GM23338 (cell line): ENCODE results near the gene IGLL5. TPM values are rescaled to one million over a fixed set of nuclear protein-coding genes. Genes with fewer than 3 reads are reported as not detected.

Experiments
- ATAC-seq: fragments of 200-7000 bp; cut with Tn5 transposase; 3 replicates; pipeline ENCODE4 v1.9.1; 2020
- DNase-seq: peaks from one replicate; pipeline ENCODE4 v3.0.0-alpha.2; 2015; ENCODE audit warnings: low spot score
- H2AFZ ChIP-seq: fragments of 200-600 bp; sonication (generic); 2 replicates; pipeline ENCODE4 v1.8.0; 2016; ENCODE audit warnings: antibody characterized with exemption, mild to moderate bottlenecking, moderate library complexity
- H3F3A ChIP-seq: fragments of 200-600 bp; sonication (generic); replicated peaks from 2 replicates; pipeline ENCODE4 v1.8.0; 2017; ENCODE audit warnings: antibody characterized with exemption, mixed run types, low read depth
- H3K27ac ChIP-seq: fragments of 200-600 bp; sonication (generic); 2 replicates; pipeline ENCODE4 v1.6.1; 2016; ENCODE audit warnings: low read depth
- H3K27me3 ChIP-seq: fragments of 200-600 bp; sonication (generic); 2 replicates; pipeline ENCODE4 v1.8.0; 2016; ENCODE audit warnings: mild to moderate bottlenecking, mixed run types, moderate library complexity; ENCODE audit not compliant: insufficient read depth
- H3K36me3 ChIP-seq: fragments of 200-600 bp; sonication (generic); 2 replicates; pipeline ENCODE4 v1.8.0; 2016; ENCODE audit warnings: mild to moderate bottlenecking; ENCODE audit not compliant: insufficient read depth
- H3K4me1 ChIP-seq: fragments of 200-600 bp; sonication (generic); 2 replicates; pipeline ENCODE4 v1.8.0; 2016; ENCODE audit warnings: mild to moderate bottlenecking, moderate library complexity; ENCODE audit not compliant: insufficient read depth
- H3K4me2 ChIP-seq: fragments of 200-600 bp; sonication (generic); 2 replicates; pipeline ENCODE4 v1.7.1; 2017; ENCODE audit warnings: mixed run types
- H3K4me3 ChIP-seq: fragments of 200-600 bp; sonication (generic); 2 replicates; pipeline ENCODE4 v1.6.1; 2016; ENCODE audit warnings: mixed run types
- H3K79me2 ChIP-seq: fragments of 200-600 bp; sonication (generic); replicated peaks from 2 replicates; pipeline ENCODE4 v1.8.0; 2017; ENCODE audit warnings: mild to moderate bottlenecking; ENCODE audit not compliant: insufficient read depth
- H3K9me2 ChIP-seq: fragments of 200-600 bp; sonication (generic); 2 replicates; pipeline ENCODE4 v1.8.0; 2017; ENCODE audit not compliant: insufficient read depth
- H4K20me1 ChIP-seq: fragments of 200-600 bp; sonication (generic); replicated peaks from 2 replicates; pipeline ENCODE4 v1.8.0; 2017; ENCODE audit warnings: mild to moderate bottlenecking; ENCODE audit not compliant: insufficient read depth
- H3K27ac Mint-ChIP-seq: 2 replicates; pipeline ENCODE4 v1.8.0; 2020; ENCODE audit warnings: inconsistent platforms, mild to moderate bottlenecking, moderate library complexity, mixed read lengths
- H3K27me3 Mint-ChIP-seq: 3 replicates; pipeline ENCODE4 v1.8.0; 2022; ENCODE audit warnings: low read depth, mild to moderate bottlenecking, moderate library complexity, mixed read lengths, inconsistent platforms; ENCODE audit not compliant: insufficient read depth, poor library complexity
- H3K36me3 Mint-ChIP-seq: 3 replicates; pipeline ENCODE4 v1.8.0; 2021; ENCODE audit warnings: low read depth, mild to moderate bottlenecking, inconsistent platforms, moderate library complexity, mixed read lengths
- H3K4me1 Mint-ChIP-seq: 3 replicates; pipeline ENCODE4 v1.8.0; 2020; ENCODE audit warnings: mild to moderate bottlenecking, inconsistent platforms, mixed read lengths
- H3K4me3 Mint-ChIP-seq: 3 replicates; pipeline ENCODE4 v1.8.0; 2021; ENCODE audit warnings: moderate library complexity, mild to moderate bottlenecking, inconsistent platforms, mixed read lengths
- H3K9me3 Mint-ChIP-seq: 3 replicates; pipeline ENCODE4 v1.8.0; 2020; ENCODE audit warnings: moderate library complexity, mild to moderate bottlenecking, inconsistent platforms, mixed read lengths
- ETS1 ChIP-seq: IDR thresholded peaks from 2 replicates; pipeline ENCODE4 v1.6.1; 2016; ENCODE audit warnings: antibody characterized with exemption
- EZH2 ChIP-seq: fragments of 200-600 bp; sonication (generic); IDR thresholded peaks from one replicate; pipeline ENCODE4 v1.8.0; 2017; ENCODE audit warnings: antibody characterized with exemption, mild to moderate bottlenecking, low read depth; ENCODE audit not compliant: unreplicated experiment
- JUNB ChIP-seq: IDR thresholded peaks from one replicate; pipeline ENCODE4 v1.6.1; 2016; ENCODE audit warnings: antibody characterized with exemption; ENCODE audit not compliant: unreplicated experiment
- NANOG ChIP-seq: IDR thresholded peaks from 2 replicates; pipeline ENCODE4 v1.6.1; 2016; ENCODE audit warnings: antibody characterized with exemption, borderline replicate concordance
- POLR2AphosphoS5 ChIP-seq: IDR thresholded peaks from 2 replicates; pipeline ENCODE4 v1.6.1; 2016; ENCODE audit warnings: antibody characterized with exemption, low read depth
- ZNF114 ChIP-seq: fragments of 250-450 bp; sonication (Bioruptor Pico); IDR thresholded peaks from 2 replicates; pipeline ENCODE4 v1.5.0; 2020; ENCODE audit warnings: mild to moderate bottlenecking, moderate library complexity
- ZNF462 ChIP-seq: fragments of 250-450 bp; sonication (Bioruptor Pico); IDR thresholded peaks from 2 replicates; pipeline ENCODE4 v1.5.0; 2020; ENCODE audit warnings: mild to moderate bottlenecking, moderate library complexity
- polyA plus RNA-seq: library from polyadenylated mRNA; unstranded; fragments of >200 nt; fragmentation: Nextera tagmentation; extraction: Ambion mirVana; gene quantifications from 2 replicates; pipeline ENCODE4 v1.2.1, GENCODE V29; 2016
- total RNA-seq: library from RNA; depleted of rRNA; stranded (reverse); fragments of >200 nt; shearing (Covaris generic); gene quantifications from 2 replicates; pipeline ENCODE4 v1.2.3, GENCODE V29; 2014

The IGLL5 gene
- total and polyA plus RNA-seq, 2 experiments from 2014 or later, result not detected

- no peak for TF ChIP-seq NANOG
These were observed 42.5 kb downstream of the IGLL5 start (continued) for GRCh38 chr22:22930222-22930497.

DNA sequence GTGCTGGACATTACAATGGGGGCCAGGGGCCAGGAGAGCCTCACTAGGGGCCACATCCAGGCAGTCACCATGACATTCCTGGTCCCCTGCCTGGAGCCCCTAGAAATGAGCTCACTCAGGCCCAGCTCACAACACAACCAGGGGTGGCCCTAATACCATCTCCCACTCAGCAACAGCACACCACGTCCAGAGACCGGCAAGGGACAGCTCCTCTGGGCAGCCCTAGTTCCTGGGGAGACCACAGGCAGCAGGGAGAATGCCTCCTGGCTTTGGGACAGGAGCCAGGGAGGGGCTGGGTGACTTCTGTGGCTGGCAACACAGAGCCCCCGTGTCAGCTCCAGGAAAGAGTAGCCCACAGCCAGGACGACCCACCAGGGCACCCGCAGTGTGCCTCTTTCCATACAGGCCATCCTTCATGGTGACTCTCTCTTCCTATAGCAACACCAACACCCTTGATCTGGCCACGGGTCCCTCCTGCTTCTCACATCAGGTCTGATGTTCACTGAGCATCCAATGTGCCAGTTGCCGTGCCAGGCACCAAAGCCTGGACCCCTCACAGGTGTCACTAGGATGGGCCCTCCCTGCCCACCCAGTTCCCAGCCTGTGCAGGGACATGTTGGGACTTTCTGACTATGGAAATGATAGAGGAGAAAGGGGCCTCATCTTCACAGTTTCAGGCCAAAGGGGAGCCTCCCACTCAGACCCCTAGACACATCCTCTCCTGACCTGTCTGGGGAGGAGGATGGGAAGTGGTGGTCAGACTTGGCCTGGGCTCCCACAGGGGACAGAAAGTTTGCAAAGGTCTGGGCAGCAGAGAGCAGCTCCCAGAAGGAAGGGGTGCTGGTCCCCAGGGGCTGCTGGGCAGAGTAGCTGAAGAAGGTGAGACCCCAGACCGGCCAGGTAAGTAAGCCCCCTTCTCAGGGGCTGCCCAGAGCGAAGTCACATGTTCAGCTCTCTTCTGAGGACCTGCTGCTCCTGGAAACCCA, 43.2 kb downstream of the IGLL5 start:
- Histone ChIP-seq H3K4me3 (no peak overlapping the region), H4K20me1 (no peaks in the 10 kb centered on the region), H3K27me3 (peaks cover 16% of the 10 kb centered on the region), H2AFZ (no peak overlapping the region), H3K4me1 (0 out of 2 replicates have a peak, but pooled peaks cover 4% of the 10 kb centered on the region), H3K9me2 (no peaks in the 10 kb centered on the region), H3K27ac (no peak overlapping the region), H3F3A (no peaks in the 10 kb centered on the region), H3K79me2 (no peaks in the 10 kb centered on the region), H3K4me2 (no peak overlapping the region), H3K36me3 (no peaks in the 10 kb centered on the region)
- H3K9me3 Mint-ChIP-seq, result no peaks in the 10 kb centered on the region
- H3K27ac Mint-ChIP-seq, result no peak overlapping the region
- no peak for DNase-seq
- no peak for ATAC-seq
- TF ChIP-seq JUNB (no peak), ZNF462 (CRISPR knock-in tag) (no peak), ETS1 (no peak), POLR2AphosphoS5 (no peak), ZNF114 (CRISPR knock-in tag) (no peak), EZH2 (no peak)
- H3K27me3 Mint-ChIP-seq, result peaks cover 33% of the 10 kb centered on the region
- peaks cover 11% of the 10 kb centered on the region for H3K4me1 Mint-ChIP-seq
- H3K4me3 Mint-ChIP-seq, result no peak overlapping the region
- no peaks in the 10 kb centered on the region for H3K36me3 Mint-ChIP-seq
